ENCODE data around the gene NAP1L1. TPM values are rescaled to one million over a fixed set of nuclear protein-coding genes. Genes with fewer than 3 reads are reported as not detected.
"Not testable (repeated sequence)": the region's sequence is repeated elsewhere in the genome, so short reads cannot be mapped to it uniquely, and the experiment has no call there.

Gene NAP1L1
- total RNA-seq, 1 experiment from 2014 or later, result 902 TPM

DNA sequence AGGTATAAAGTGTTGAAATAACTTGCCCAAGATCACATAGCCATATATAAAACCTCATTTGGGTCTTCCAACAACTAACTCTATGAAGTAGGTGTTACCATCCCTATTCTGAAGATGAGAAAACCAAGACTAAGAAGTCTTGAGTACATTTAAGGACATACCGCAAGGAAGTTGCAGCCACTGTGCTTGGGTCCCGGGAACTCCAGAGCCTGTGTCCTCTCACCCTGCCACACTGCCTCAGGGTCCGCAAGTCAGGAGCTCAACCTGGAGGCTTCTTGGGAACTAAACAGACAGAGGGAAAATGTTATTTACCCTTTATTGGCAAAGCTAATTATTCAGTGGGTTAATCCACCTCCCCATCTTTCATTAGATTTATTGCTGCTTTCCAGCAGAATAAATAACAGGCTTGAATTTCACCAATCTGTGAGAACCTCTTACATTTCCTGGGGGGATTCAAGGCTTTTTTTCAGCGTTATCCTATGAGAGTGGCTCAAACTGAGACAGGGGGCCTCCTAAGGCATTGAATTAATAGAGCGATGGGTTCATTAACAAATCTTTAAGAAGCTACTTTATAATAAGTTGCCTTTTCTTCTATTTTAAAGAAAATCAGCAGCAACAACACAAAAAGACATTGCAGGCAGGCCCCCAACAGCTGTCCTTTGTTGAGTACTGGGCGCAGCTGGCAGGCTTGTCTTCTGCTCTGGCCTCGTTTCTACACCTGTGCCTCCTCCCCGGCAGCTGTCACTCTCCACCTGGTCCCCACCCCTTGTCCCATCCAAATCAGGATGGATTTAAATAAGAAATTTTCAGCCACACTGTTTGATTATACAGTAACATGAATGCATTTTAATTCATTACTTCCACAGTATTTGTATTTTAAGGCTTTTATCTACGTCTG lies 78.2 kb downstream of the NAP1L1 start:
- H3K9me3 ChIP-seq (replicated peaks), result no peaks in the 10 kb centered on the region
- peak overlapping the region; percentile 96 for H3K27ac ChIP-seq

DNA sequence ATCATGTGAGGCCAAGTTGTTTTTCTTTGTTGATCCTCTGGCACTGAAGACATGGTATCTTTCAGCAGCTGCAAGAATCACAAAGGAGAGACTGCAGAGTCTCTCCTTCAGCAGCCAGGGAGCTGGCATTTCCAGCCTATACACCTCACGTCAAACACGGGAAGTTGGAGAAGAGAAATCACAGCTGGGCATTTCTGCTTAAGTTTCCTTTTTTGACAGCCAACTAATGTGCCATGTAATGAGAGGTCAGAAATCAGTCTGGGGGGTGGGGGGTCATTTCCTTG lies 81.2 kb downstream of the NAP1L1 start:
- Histone ChIP-seq H3K4me1 (peaks cover 33% of the 10 kb centered on the region), H3K27ac (peak overlapping the region; percentile 61), H3K9me3 (replicated peaks) (no peaks in the 10 kb centered on the region), H3K36me3 (no peaks in the 10 kb centered on the region), H3K27me3 (no peaks in the 10 kb centered on the region), H3K4me3 (no peak overlapping the region)
- peak; percentile 70 to 84 for DNase-seq

More for the DNA sequence above, 78.2 kb downstream of the NAP1L1 start:
- peak; percentile 80 to 90 for DNase-seq
- H3K27me3 ChIP-seq, result no peaks in the 10 kb centered on the region
- H3K36me3 ChIP-seq, result no peaks in the 10 kb centered on the region
- H3K4me3 ChIP-seq, result peak overlapping the region; percentile 27
- H3K4me1 ChIP-seq, result peaks cover 41% of the 10 kb centered on the region

DNA sequence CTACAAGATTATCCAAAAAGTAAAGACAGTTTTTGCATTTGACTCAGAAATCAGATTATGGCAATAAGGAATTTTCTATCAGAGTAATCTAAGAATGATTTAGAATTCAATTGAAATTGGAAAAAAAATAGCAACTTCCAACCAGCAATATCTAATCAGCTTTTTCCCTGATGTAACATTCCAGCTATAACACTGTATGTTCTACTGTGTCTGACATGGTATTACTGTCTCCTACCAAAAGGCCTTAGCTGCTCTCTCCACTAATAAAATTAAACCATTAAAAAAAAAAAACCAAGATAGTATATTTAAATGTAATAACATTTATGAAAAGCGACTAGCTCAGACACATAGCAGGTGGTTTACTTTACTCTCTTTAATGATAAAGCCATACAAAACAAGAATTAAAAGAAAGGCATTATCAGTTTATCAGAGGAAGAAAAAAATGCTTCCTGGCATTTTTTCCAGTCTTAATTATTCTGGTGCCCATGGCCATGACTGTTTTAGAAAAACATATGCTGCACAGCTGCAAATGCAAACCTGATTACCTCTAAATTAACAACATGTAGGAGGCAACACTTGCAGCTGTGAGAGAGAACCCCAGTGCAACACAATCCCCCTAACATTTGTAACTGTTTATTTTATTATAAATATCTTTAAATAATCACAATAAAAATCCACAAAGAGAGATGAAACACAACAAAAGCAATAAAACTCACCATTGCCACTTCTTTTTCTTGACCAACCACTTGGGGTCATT lies 81.7 kb downstream of the NAP1L1 start:
- no peaks in the 10 kb centered on the region for H3K36me3 ChIP-seq
- peak overlapping the region; percentile 61 for H3K27ac ChIP-seq
- peaks cover 33% of the 10 kb centered on the region for H3K4me1 ChIP-seq
- peak; percentile 53 to 77 for DNase-seq
- H3K9me3 ChIP-seq (replicated peaks), result no peaks in the 10 kb centered on the region
- no peaks in the 10 kb centered on the region for H3K27me3 ChIP-seq
- no peak overlapping the region for H3K4me3 ChIP-seq

DNA sequence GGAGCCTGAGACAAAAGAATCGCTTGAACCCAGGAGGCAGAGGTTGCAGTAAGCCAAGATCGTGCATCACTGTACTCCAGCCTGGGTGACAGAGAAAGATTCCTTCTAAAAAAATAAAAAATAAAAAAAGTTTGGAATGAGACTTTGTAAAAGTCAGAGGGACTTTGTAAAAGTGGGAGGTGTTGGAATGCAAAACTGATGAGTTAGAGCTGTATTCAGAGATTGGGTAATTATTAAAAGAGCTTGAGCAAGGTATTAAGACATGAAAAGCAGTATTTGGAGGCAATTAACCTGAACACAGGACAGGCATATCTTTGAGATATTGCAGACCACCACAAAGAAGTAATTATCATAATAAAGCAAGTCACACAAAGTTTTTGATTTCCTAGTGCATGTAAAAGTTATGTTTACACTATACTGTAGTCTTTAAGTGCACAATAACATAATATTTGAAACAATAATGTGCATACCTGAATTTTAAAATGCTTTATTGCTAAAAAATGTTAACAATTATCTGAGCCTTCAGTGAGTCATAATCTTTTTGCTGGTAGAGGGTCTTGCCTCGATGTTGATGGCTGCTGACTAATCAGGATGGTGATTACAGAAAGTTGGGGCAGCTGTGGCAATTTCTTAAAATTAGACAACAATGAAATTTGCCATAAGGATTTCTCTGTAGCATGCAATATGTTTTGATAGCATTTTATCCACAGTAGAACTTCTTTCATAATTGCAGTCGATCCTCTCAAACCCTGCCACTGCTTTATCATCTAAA lies 86.0 kb downstream of the NAP1L1 start:
- no peak overlapping the region for H3K27ac ChIP-seq
- no peak overlapping the region for H3K4me3 ChIP-seq
- no peaks in the 10 kb centered on the region for H3K36me3 ChIP-seq
- H3K27me3 ChIP-seq, result no peaks in the 10 kb centered on the region
- no peak for DNase-seq
- no peaks in the 10 kb centered on the region for H3K9me3 ChIP-seq (replicated peaks)
- H3K4me1 ChIP-seq, result peaks cover 17% of the 10 kb centered on the region

DNA sequence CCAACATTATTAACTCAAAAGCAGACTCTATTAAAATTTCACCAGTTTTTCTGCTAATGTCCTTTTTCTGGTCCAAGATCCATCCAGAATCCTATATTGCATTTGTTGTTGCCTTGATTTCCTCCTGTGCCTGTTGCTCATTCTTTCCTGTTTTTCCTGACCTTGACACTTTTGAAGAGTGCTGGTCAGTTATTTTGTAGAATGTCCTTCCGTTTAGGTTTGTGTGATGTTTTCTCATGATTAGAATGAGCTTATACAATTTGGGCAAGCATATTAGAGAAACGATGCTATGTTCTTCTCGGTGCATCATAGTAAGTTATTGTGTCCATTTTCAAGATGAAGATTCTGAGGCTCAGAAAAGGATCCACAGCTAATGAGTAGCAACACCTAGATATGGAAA lies 86.8 kb downstream of the NAP1L1 start:
- no peak for DNase-seq
- H3K27ac ChIP-seq, result no peak overlapping the region
- no peaks in the 10 kb centered on the region for H3K36me3 ChIP-seq
- peaks cover 10% of the 10 kb centered on the region for H3K4me1 ChIP-seq
- no peaks in the 10 kb centered on the region for H3K27me3 ChIP-seq
- H3K9me3 ChIP-seq (replicated peaks), result no peaks in the 10 kb centered on the region
- no peak overlapping the region for H3K4me3 ChIP-seq

DNA sequence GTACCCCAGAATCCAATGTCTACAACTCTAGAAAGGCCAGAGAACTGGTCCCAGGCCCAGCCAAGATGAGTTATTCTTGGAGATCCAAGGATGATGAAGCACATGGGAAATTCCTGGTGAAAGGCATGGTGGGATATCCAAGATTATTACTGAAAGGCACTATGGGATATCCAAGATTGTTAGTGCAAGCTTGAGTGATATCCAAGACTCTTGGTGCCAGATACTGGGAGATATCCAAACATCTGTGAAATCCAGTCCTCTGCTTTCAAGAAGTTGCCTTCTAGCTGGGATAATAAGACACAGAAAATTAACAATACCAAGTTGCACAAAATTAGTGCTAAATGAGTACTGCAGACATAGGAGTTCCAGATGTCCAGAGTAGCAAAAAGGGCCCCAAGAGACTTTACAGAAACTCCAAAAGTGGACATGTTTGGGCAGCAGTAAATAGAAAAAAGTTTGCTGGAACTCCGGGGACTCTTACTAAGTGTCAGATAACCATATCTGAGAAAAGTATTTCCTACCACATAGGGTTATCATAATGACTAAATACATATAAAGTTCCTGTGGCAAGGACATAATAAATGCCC lies 87.5 kb downstream of the NAP1L1 start:
- DNase-seq, result no peak
- Histone ChIP-seq H3K4me3 (no peak overlapping the region), H3K4me1 (peaks cover 6% of the 10 kb centered on the region), H3K27ac (no peak overlapping the region), H3K9me3 (replicated peaks) (no peaks in the 10 kb centered on the region), H3K36me3 (no peaks in the 10 kb centered on the region), H3K27me3 (no peaks in the 10 kb centered on the region)

DNA sequence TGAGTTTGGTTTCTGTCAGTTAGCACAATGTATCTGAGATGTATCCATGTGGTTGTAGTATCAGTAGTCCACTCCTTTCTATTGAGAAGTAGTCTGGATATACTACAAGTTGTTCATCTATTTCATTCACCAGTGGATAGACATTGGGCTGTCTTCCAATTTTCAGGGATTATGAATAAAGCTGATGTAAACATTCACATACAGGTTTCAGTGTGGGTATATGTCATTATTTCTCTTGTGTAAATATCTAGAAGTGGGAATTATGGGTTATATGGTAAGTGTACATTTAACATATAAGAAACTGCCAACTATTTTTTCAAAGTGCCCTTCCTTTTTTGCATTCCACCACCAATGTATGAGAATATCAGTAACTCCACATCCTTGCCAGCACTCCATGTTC lies 88.8 kb downstream of the NAP1L1 start:
- Histone ChIP-seq H3K27ac (no peak overlapping the region), H3K4me3 (no peak overlapping the region), H3K4me1 (peaks cover 6% of the 10 kb centered on the region), H3K36me3 (no peaks in the 10 kb centered on the region), H3K27me3 (no peaks in the 10 kb centered on the region), H3K9me3 (replicated peaks) (no peaks in the 10 kb centered on the region)
- peak in 1 of 2 experiments; percentile 43 for DNase-seq

DNA sequence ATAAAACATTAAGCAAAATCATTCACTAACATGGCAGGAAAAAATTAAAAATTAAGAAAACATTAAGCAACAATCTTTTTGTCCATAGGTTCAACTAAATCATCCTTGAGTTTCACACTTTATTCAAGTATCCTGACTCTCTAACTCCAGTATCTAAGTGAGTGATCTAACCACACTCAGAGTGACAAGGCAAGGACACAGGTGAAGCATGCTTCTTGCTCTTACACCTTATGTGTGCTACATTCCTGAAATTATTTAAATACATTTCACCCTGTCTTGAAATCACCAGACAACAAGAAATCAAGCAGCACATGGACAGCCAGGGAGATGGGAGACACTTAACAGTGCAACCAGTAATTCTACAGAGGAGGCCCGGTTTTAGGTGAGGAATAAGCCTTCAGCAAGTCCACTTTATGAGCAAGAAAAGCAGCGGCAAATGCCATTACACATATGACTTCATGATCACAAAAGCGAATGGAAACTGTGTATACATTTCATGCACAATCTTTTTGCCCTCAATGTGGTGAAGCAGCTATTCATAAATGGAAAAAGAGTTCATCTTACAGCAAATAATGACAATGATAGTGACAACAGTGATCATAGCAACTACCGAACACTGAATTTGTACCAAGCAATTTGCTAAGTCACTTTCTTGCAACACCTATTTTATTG lies 90.3 kb downstream of the NAP1L1 start:
- peaks cover 3% of the 10 kb centered on the region for H3K4me1 ChIP-seq
- no peak overlapping the region for H3K27ac ChIP-seq
- DNase-seq, result no peak
- H3K36me3 ChIP-seq, result no peaks in the 10 kb centered on the region
- no peak overlapping the region for H3K4me3 ChIP-seq
- no peaks in the 10 kb centered on the region for H3K9me3 ChIP-seq (replicated peaks)
- H3K27me3 ChIP-seq, result no peaks in the 10 kb centered on the region

DNA sequence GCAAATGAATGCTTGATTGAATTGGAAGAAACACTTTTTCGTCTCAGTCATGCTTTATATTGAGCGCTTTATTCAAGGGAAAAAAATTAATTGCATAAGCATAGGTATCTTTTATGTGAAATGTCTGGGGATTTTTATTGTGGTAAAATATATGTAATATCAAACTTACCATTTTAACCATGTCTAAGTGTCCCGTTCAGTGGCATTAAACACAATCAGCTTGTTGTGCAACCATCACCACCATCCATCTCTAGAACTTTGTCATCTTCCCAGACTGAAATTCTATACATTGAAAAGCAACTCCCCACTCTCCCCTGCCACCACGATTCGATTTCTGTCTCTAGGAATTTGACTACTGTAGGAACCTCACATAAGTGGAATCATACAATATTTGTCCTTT lies 92.7 kb downstream of the NAP1L1 start:
- no peak for DNase-seq
- H3K27ac ChIP-seq, result no peak overlapping the region

DNA sequence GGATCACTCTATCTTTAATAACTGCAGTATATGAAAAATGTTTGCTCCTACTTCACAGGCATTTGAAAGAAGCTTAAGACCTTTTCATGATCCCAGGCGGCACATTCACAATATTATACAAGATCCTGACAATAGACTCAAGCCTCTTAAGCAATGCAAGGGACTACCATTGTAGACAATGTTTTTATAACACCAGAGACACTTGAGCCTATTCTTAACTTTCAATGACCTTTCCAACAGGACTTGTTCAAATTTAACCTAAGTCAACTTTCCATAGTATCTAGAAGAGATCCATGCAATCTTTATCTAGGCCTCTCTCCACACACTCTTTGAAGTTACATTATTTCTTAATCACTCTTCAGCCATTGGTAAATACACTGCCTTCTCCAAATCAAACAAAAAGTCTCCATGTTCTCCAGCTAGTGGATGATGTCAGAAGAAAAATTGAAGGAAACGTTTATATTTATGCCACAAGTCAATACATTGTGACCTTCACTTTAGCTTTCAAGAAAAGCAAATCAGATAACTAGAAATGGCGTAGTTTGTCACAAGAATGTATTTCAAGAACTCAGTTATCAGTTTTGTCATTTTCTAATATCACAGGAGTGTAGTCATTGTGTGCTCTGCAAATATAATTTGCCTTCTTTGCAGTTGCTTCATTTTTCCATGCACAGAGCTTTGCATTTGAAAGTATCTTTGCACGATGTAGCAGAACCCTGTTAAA lies 94.1 kb downstream of the NAP1L1 start:
- Histone ChIP-seq H3K4me1 (peaks cover 5% of the 10 kb centered on the region; the same call in 1 of the 2 replicates), H3K27me3 (no peaks in the 10 kb centered on the region), H3K4me3 (no peak overlapping the region), H3K27ac (no peak overlapping the region), H3K36me3 (no peaks in the 10 kb centered on the region), H3K9me3 (replicated peaks) (no peaks in the 10 kb centered on the region)
- DNase-seq, result no peak

More for the DNA sequence above, 92.7 kb downstream of the NAP1L1 start:
- no peak overlapping the region for H3K4me3 ChIP-seq
- H3K9me3 ChIP-seq (replicated peaks), result no peaks in the 10 kb centered on the region
- no peaks in the 10 kb centered on the region for H3K27me3 ChIP-seq
- peaks cover 3% of the 10 kb centered on the region; the same call in 1 of the 2 replicates for H3K4me1 ChIP-seq
- no peaks in the 10 kb centered on the region for H3K36me3 ChIP-seq

DNA sequence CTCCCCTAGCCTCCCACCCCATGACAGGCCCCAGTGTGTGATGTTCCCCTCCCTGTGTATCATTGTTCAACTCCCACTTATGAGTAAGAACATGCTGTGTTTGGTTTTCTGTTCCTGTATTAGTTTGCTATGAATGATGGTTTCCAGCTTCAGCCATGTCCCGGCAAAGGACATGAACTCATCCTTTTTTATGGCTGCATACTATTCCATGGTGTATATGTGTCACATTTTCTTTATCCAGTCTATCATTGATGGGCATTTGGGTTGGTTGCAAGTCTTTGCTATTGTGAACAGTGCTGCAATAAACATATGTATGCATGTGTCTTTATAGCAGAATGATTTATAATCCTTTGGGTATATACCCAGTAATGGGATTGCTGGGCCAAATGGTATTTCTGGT lies 96.8 kb downstream of the NAP1L1 start:
- not testable (repeated sequence) for H3K4me3 ChIP-seq; H3K4me1 ChIP-seq; H3K9me3 ChIP-seq (replicated peaks); H3K27me3 ChIP-seq; H3K27ac ChIP-seq; H3K36me3 ChIP-seq; DNase-seq

Data from SJCRH30 (cell line).